Activated CD4-positive, alpha-beta T cell treated with anti-CD3 and anti-CD28 coated beads, Interleukin-2, amount 10 ng/mL, durations not matched to agents 24 days and 14 days (primary cell): ENCODE results near the gene SORT1. TPM values are rescaled to one million over a fixed set of nuclear protein-coding genes. Genes with fewer than 3 reads are reported as not detected.
"Not testable (repeated sequence)": the region's sequence is repeated elsewhere in the genome, so short reads cannot be mapped to it uniquely, and the experiment has no call there.

Experiments used
- DNase-seq: peaks from one replicate; pipeline ENCODE4 v3.0.0; 2022
- H3K27ac Mint-ChIP-seq: one replicate; pipeline ENCODE4 v1.8.0; 2022; ENCODE audit warnings: mild to moderate bottlenecking, mixed read lengths
- H3K27me3 Mint-ChIP-seq: one replicate; pipeline ENCODE4 v1.8.0; 2022; ENCODE audit warnings: mixed read lengths
- H3K36me3 Mint-ChIP-seq: one replicate; pipeline ENCODE4 v1.8.0; 2022; ENCODE audit warnings: low read depth, mild to moderate bottlenecking, mixed read lengths
- H3K4me1 Mint-ChIP-seq: one replicate; pipeline ENCODE4 v1.8.0; 2021; ENCODE audit warnings: mixed read lengths
- H3K4me3 Mint-ChIP-seq: one replicate; pipeline ENCODE4 v1.8.0; 2022; ENCODE audit warnings: mild to moderate bottlenecking, moderate library complexity, mixed read lengths
- H3K9me3 Mint-ChIP-seq: one replicate; pipeline ENCODE4 v1.8.0; 2021; ENCODE audit warnings: mixed read lengths
- intact Hi-C: fragments of 100-400 bp; cut with micrococcal nuclease; formaldehyde crosslinking; loops from one replicate; pipeline ENCODE4 v1.15.1; 2023
- total RNA-seq: library from RNA; stranded (reverse); gene quantifications from 2 replicates; pipeline ENCODE4 v1.2.3, GENCODE V29; 2022

Gene SORT1
- total RNA-seq, 1 donor from 2014 or later, result 1.2 TPM

- Mint-ChIP-seq H3K4me1 (no peaks in the 10 kb centered on the region), H3K27ac (no peak overlapping the region), H3K9me3 (peaks cover 15% of the 10 kb centered on the region), H3K4me3 (no peak overlapping the region), H3K36me3 (peaks cover 5% of the 10 kb centered on the region), H3K27me3 (peaks cover 9% of the 10 kb centered on the region)
- intact Hi-C loops, result no loop called here
- no peak for DNase-seq
These were observed 70.4 kb downstream of the SORT1 start for GRCh38 chr1:109327285-109327684.

GRCh38 chr1:109322974-109323373 is 74.7 kb downstream of the SORT1 start:
- no peak overlapping the region for H3K27ac Mint-ChIP-seq
- H3K27me3 Mint-ChIP-seq, result peaks cover 4% of the 10 kb centered on the region
- no peaks in the 10 kb centered on the region for H3K36me3 Mint-ChIP-seq
- H3K4me1 Mint-ChIP-seq, result no peaks in the 10 kb centered on the region
- no peak for DNase-seq
- no peak overlapping the region for H3K4me3 Mint-ChIP-seq
- no peaks in the 10 kb centered on the region for H3K9me3 Mint-ChIP-seq
- intact Hi-C loops, result no loop called here

GRCh38 chr1:109319114-109319513 is 78.6 kb downstream of the SORT1 start:
- no peaks in the 10 kb centered on the region for H3K27me3 Mint-ChIP-seq
- no peak overlapping the region for H3K27ac Mint-ChIP-seq
- no peaks in the 10 kb centered on the region for H3K4me1 Mint-ChIP-seq
- no peak overlapping the region for H3K4me3 Mint-ChIP-seq
- no peaks in the 10 kb centered on the region for H3K36me3 Mint-ChIP-seq
- H3K9me3 Mint-ChIP-seq, result no peaks in the 10 kb centered on the region
- DNase-seq, result no peak
- intact Hi-C loops, result no loop called here

GRCh38 chr1:109316506-109316905 is 81.2 kb downstream of the SORT1 start:
- peaks cover 7% of the 10 kb centered on the region for H3K27me3 Mint-ChIP-seq
- intact Hi-C loops, result no loop called here
- H3K4me1 Mint-ChIP-seq, result no peaks in the 10 kb centered on the region
- H3K9me3 Mint-ChIP-seq, result no peaks in the 10 kb centered on the region
- DNase-seq, result no peak
- H3K27ac Mint-ChIP-seq, result no peak overlapping the region
- H3K4me3 Mint-ChIP-seq, result no peak overlapping the region
- no peaks in the 10 kb centered on the region for H3K36me3 Mint-ChIP-seq

- Mint-ChIP-seq H3K4me3 (no peak overlapping the region), H3K9me3 (no peaks in the 10 kb centered on the region), H3K4me1 (no peaks in the 10 kb centered on the region), H3K36me3 (no peaks in the 10 kb centered on the region), H3K27ac (no peak overlapping the region), H3K27me3 (peaks cover 7% of the 10 kb centered on the region)
- intact Hi-C loops, result no loop called here
- no peak for DNase-seq
These were observed 82.4 kb downstream of the SORT1 start for GRCh38 chr1:109315288-109315687.

- Mint-ChIP-seq H3K4me3 (no peak overlapping the region), H3K4me1 (no peaks in the 10 kb centered on the region), H3K36me3 (no peaks in the 10 kb centered on the region), H3K9me3 (no peaks in the 10 kb centered on the region), H3K27me3 (peaks cover 10% of the 10 kb centered on the region), H3K27ac (no peak overlapping the region)
- no peak for DNase-seq
- intact Hi-C loops, result no loop called here
These were observed 82.9 kb downstream of the SORT1 start for GRCh38 chr1:109314795-109315194.

GRCh38 chr1:109312978-109313775 is 84.5 kb downstream of the SORT1 start:
- no peak overlapping the region for H3K4me3 Mint-ChIP-seq
- H3K27ac Mint-ChIP-seq, result no peak overlapping the region
- H3K4me1 Mint-ChIP-seq, result no peaks in the 10 kb centered on the region
- no peaks in the 10 kb centered on the region for H3K9me3 Mint-ChIP-seq
- no peaks in the 10 kb centered on the region for H3K36me3 Mint-ChIP-seq
- H3K27me3 Mint-ChIP-seq, result peaks cover 17% of the 10 kb centered on the region
- intact Hi-C loops, result no loop called here
- no peak for DNase-seq

- no peaks in the 10 kb centered on the region for H3K4me1 Mint-ChIP-seq
- intact Hi-C loops, result no loop called here
- H3K27ac Mint-ChIP-seq, result no peak overlapping the region
- H3K4me3 Mint-ChIP-seq, result no peak overlapping the region
- H3K27me3 Mint-ChIP-seq, result peaks cover 17% of the 10 kb centered on the region
- H3K9me3 Mint-ChIP-seq, result no peaks in the 10 kb centered on the region
- no peak for DNase-seq
- no peaks in the 10 kb centered on the region for H3K36me3 Mint-ChIP-seq
These were observed 85.5 kb downstream of the SORT1 start for GRCh38 chr1:109312246-109312645.

- H3K4me3 Mint-ChIP-seq, result no peak overlapping the region
- no peaks in the 10 kb centered on the region for H3K36me3 Mint-ChIP-seq
- no peaks in the 10 kb centered on the region for H3K9me3 Mint-ChIP-seq
- peaks cover 19% of the 10 kb centered on the region for H3K27me3 Mint-ChIP-seq
- intact Hi-C loops, result no loop called here
- DNase-seq, result no peak
- H3K4me1 Mint-ChIP-seq, result no peaks in the 10 kb centered on the region
- no peak overlapping the region for H3K27ac Mint-ChIP-seq
These were observed 88.4 kb downstream of the SORT1 start for GRCh38 chr1:109309347-109309746.

GRCh38 chr1:109307274-109308021 is 90.3 kb downstream of the SORT1 start:
- Mint-ChIP-seq H3K9me3 (no peaks in the 10 kb centered on the region), H3K4me3 (no peak overlapping the region), H3K27me3 (peaks cover 15% of the 10 kb centered on the region), H3K36me3 (no peaks in the 10 kb centered on the region), H3K27ac (no peak overlapping the region), H3K4me1 (no peaks in the 10 kb centered on the region)
- no peak for DNase-seq
- intact Hi-C loops, result no loop called here

GRCh38 chr1:109306832-109307273 is 90.9 kb downstream of the SORT1 start, which contains the start of gene MYBPHL:
MYBPHL (minus strand) TSS chr1:109307011; CDS start chr1:109306991, 20 bp downstream.
- no peaks in the 10 kb centered on the region for H3K36me3 Mint-ChIP-seq

GRCh38 chr1:109305991-109306390 is 91.7 kb downstream of the SORT1 start:
- intact Hi-C loops, H3K9me3 Mint-ChIP-seq, H3K27ac Mint-ChIP-seq, H3K4me3 Mint-ChIP-seq, H3K36me3 Mint-ChIP-seq, DNase-seq, H3K4me1 Mint-ChIP-seq: not testable (repeated sequence)
- H3K27me3 Mint-ChIP-seq, result peaks cover 12% of the 10 kb centered on the region

More at GRCh38 chr1:109306832-109307273, 90.9 kb downstream of the SORT1 start, which contains the start of gene MYBPHL:
- H3K4me3 Mint-ChIP-seq, result no peak within 1 kb of the TSS
- no peak within 1 kb of the TSS for H3K27ac Mint-ChIP-seq
- H3K9me3 Mint-ChIP-seq, result no peaks in the 10 kb centered on the region
- intact Hi-C loops, result no loop called here
- no peaks in the 10 kb centered on the region for H3K4me1 Mint-ChIP-seq
- DNase-seq, result no peak
- H3K27me3 Mint-ChIP-seq, result peaks cover 12% of the 10 kb centered on the region

GRCh38 chr1:109304226-109304920 is 93.3 kb downstream of the SORT1 start:
- DNase-seq, result no peak
- H3K27ac Mint-ChIP-seq, result no peak overlapping the region
- H3K9me3 Mint-ChIP-seq, result no peaks in the 10 kb centered on the region
- peaks cover 7% of the 10 kb centered on the region for H3K27me3 Mint-ChIP-seq
- no peaks in the 10 kb centered on the region for H3K4me1 Mint-ChIP-seq
- no peak overlapping the region for H3K4me3 Mint-ChIP-seq
- intact Hi-C loops, result no loop called here
- no peaks in the 10 kb centered on the region for H3K36me3 Mint-ChIP-seq

- Mint-ChIP-seq H3K36me3 (no peaks in the 10 kb centered on the region), H3K27ac (no peak overlapping the region), H3K9me3 (no peaks in the 10 kb centered on the region), H3K27me3 (peaks cover 2% of the 10 kb centered on the region), H3K4me3 (no peak overlapping the region), H3K4me1 (peaks cover 4% of the 10 kb centered on the region)
- intact Hi-C loops, result no loop called here
- DNase-seq, result no peak
These were observed 95.8 kb downstream of the SORT1 start for GRCh38 chr1:109301874-109302273.
